Uterus (tissue), 4 donors: ENCODE data around the gene CDK15. TPM values are rescaled to one million over a fixed set of nuclear protein-coding genes. Genes with fewer than 3 reads are reported as not detected.

Experiments
- DNase-seq, 2 donors: peaks; one replicate each; pipeline ENCODE4 v3.0.0-alpha.2; 2019 to 2020
- H3K27ac ChIP-seq, 2 donors: fragments of 200-600 bp; sonication (generic); 1 replicate in 1 of 2; 2 replicates in 1 of 2; pipeline ENCODE4 v1.5.1; 2016 to 2018
- H3K27me3 ChIP-seq, 2 donors: fragments of 200-600 bp; sonication (generic); one replicate each; pipeline ENCODE4 v1.5.1; 2018 to 2019; ENCODE audit warnings: control low read depth in 1 of 2
- H3K36me3 ChIP-seq, 2 donors: fragments of 200-600 bp; sonication (generic); one replicate each; pipeline ENCODE4 v1.5.1; 2019; ENCODE audit warnings: control low read depth in 1 of 2
- H3K4me1 ChIP-seq, 2 donors: fragments of 200-600 bp; sonication (generic); one replicate each; pipeline ENCODE4 v1.5.1; 2018 to 2019; ENCODE audit warnings: control low read depth in 1 of 2
- H3K4me3 ChIP-seq, 2 donors: fragments of 200-600 bp; sonication (generic); 1 replicate in 1 of 2; 2 replicates in 1 of 2; pipeline ENCODE4 v1.5.1; 2018 to 2019; ENCODE audit warnings: mild to moderate bottlenecking in 1 of 2
- H3K9me3 ChIP-seq, 2 donors: fragments of 200-600 bp; sonication (generic); one replicate each; pipeline ENCODE4 v1.5.1; 2019; ENCODE audit warnings: control low read depth in 1 of 2
- POLR2A ChIP-seq, 2 donors: fragments of 450-650 bp; IDR thresholded peaks; one replicate each; pipeline ENCODE4 v1.6.1; 2016; ENCODE audit warnings: antibody characterized with exemption in 2 of 2, mild to moderate bottlenecking in 1 of 2, moderate library complexity in 1 of 2
- intact Hi-C: fragments of 100-400 bp; cut with DNase I; formaldehyde crosslinking; loops from one replicate; pipeline ENCODE4 v1.15.1; 2023; ENCODE audit warnings: low total_unique reads
- total RNA-seq, 4 donors: library from RNA; depleted of rRNA in 3 of 4; stranded (reverse); fragments of >200 nt in 3 of 4; gene quantifications; one replicate each; pipeline versions ENCODE4 v1.1.0 to v1.2.4, GENCODE V29; 2014 to 2023
- TF ChIP-seq, protein P1 (sequence below), 4 experiments: fragments of 200-600 bp in 2 of 4; fragments of 450-650 bp in 2 of 4; sonication (generic) in 2 of 4; IDR thresholded peaks; one replicate each; pipeline ENCODE4 v1.5.1; 2016 to 2019; ENCODE audit warnings: antibody characterized with exemption in 4 of 4, mild to moderate bottlenecking in 2 of 4, moderate library complexity in 1 of 4
- donor health status: DM: yes; HTN: yes; CAD: no.

Gene CDK15
- total RNA-seq, 4 donors from 2014 or later, result 0.55 to 6.9 (median 0.88) TPM; not detected in 1

DNA sequence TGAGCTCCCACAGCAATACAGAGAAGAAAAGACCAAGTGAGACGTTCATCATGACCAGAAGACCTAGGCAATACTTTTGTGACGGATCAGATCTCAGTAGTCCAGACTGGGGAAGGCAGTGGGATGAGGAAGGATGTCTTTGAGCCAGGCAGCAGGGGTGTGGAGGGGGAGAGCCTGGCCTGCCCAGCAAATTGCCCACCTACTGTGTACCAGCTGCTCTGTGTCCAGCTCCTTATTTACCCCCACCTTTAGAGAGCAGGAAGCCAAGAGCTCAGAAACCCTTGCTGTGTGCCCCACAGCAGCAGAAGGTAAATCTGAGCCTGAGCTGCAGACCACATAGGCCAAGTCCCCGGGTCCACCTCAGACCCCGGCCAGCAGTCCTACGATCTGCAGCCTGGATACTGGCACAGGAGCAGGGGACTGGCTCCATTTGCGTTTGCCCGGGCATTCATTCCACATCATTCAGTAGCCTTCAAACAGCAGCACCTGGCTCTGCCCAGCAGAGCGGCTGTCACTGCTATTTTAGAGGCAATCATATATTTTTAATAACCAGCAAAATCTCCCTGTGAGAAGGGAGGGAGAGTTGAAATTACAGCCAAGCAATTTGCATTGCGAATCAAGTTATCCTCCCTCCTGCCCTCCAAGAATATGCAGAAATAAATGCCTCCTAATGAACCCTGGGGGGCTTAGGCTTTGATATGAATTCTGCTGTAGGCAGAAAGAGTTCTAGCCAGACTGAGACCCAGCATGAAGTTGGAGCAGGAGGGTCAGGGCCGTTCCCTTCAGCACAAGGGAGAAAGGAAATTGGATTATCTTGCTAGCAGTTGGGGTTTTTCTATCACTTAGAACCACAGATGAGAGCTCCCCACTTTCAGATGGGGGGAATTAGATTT lies 117.3 kb downstream of the CDK15 start:
- no peak for DNase-seq
- Histone ChIP-seq H3K27ac (no peak overlapping the region), H3K27me3 (no peaks in the 10 kb centered on the region), H3K4me3 (no peak overlapping the region), H3K36me3 (no peaks in the 10 kb centered on the region), H3K9me3 (no peaks in the 10 kb centered on the region), H3K4me1 (no peaks in the 10 kb centered on the region)
- TF ChIP-seq, protein P1, sequence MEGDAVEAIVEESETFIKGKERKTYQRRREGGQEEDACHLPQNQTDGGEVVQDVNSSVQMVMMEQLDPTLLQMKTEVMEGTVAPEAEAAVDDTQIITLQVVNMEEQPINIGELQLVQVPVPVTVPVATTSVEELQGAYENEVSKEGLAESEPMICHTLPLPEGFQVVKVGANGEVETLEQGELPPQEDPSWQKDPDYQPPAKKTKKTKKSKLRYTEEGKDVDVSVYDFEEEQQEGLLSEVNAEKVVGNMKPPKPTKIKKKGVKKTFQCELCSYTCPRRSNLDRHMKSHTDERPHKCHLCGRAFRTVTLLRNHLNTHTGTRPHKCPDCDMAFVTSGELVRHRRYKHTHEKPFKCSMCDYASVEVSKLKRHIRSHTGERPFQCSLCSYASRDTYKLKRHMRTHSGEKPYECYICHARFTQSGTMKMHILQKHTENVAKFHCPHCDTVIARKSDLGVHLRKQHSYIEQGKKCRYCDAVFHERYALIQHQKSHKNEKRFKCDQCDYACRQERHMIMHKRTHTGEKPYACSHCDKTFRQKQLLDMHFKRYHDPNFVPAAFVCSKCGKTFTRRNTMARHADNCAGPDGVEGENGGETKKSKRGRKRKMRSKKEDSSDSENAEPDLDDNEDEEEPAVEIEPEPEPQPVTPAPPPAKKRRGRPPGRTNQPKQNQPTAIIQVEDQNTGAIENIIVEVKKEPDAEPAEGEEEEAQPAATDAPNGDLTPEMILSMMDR (IDR thresholded peaks at IDR 0.05), result no peak
- no peak for TF ChIP-seq POLR2A (IDR thresholded peaks at IDR 0.05)
- intact Hi-C loops, result no loop called here

DNA sequence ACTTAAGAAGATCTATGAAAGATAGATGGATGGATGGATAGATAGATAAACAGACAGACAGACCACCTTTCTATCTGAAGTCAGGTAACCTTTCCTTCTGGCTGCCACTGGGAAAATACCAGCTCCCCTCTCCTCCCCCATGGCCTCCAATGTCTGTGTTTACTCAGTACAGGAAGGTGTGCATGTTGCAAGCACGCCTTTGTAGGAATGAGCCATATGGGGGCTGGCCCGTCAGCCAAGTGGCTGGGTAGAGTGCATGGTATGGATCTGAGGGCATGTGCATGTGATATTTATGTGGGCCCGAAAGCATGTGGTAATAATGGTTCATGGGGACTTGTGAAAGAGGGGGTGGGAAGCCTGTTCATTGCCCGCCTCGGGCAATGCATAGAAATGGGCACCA lies 118.1 kb downstream of the CDK15 start:
- Histone ChIP-seq H3K9me3 (no peaks in the 10 kb centered on the region), H3K4me3 (no peak overlapping the region), H3K27me3 (no peaks in the 10 kb centered on the region), H3K36me3 (no peaks in the 10 kb centered on the region), H3K27ac (no peak overlapping the region), H3K4me1 (no peaks in the 10 kb centered on the region)
- no peak for TF ChIP-seq POLR2A (IDR thresholded peaks at IDR 0.05)
- TF ChIP-seq, protein P1 (IDR thresholded peaks at IDR 0.05), result no peak
- no peak for DNase-seq
- intact Hi-C loops, result no loop called here

DNA sequence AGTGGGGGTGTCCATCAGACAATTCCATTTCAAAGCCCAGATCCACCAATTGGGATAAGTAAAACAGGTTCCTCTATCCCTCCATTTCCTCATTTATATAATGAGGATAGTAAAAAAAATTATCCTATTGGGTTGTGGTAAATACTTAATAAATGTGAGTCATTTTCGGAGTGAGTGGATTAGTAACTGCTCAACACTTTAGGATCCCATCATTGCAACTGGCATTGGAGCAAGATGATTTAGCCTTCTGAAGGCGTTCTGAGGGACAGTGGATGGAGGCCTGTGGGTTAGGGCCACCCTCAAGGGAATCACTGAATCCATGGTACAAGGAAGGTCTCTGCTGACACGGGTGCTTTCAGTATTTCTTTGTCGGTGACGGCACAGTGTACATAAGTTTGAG lies 118.7 kb downstream of the CDK15 start:
- Histone ChIP-seq H3K27me3 (no peaks in the 10 kb centered on the region), H3K4me1 (no peaks in the 10 kb centered on the region), H3K4me3 (no peak overlapping the region), H3K9me3 (no peaks in the 10 kb centered on the region), H3K27ac (no peak overlapping the region), H3K36me3 (no peaks in the 10 kb centered on the region)
- intact Hi-C loops, result no loop called here
- DNase-seq, result no peak
- TF ChIP-seq POLR2A (IDR thresholded peaks at IDR 0.05), result no peak

DNA sequence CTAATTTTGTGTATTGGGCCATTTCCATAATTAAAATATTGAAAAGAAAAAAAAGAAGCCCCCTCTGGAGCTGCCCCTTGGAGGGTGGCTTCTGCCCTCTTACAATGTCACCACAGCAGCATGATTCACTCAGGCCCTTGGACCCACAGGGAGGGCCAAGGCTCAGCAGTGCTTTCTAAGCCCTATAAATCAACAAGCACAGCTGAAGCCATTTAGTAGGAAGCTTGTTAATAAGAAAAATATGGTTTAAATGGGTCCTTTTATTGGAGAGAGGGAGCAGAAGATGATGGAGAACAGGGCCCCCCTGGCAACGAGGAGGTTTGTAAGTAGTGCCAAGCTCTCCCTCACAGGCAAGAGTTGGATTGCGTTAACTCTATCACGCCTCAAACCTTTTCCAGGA lies 119.7 kb downstream of the CDK15 start:
- Histone ChIP-seq H3K4me1 (no peaks in the 10 kb centered on the region), H3K36me3 (no peaks in the 10 kb centered on the region), H3K9me3 (no peaks in the 10 kb centered on the region), H3K27ac (no peak overlapping the region), H3K27me3 (no peaks in the 10 kb centered on the region), H3K4me3 (no peak overlapping the region)
- TF ChIP-seq, protein P1 (IDR thresholded peaks at IDR 0.05), result no peak
- TF ChIP-seq POLR2A (IDR thresholded peaks at IDR 0.05), result no peak
- DNase-seq, result no peak
- intact Hi-C loops, result no loop called here

DNA sequence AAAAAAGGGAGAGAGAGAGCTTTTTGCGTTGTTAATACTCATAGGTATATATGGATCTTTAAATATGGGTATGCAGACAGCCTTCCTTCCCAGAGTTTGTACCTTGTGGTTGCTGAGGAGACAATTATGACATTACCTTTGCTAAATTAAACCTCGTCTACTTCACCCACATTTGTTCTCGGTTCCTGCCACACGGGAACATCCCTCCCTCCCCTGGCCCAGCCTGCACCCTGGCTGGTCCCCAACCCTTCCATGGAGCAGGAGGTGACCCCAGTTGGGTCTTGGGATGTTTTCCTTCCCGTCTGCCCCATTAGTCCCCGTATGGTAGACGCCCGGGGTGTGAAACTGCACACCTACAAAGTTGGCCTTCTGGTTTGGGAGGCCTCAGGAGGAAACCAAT lies 122.0 kb downstream of the CDK15 start:
- Histone ChIP-seq H3K4me1 (no peaks in the 10 kb centered on the region), H3K27ac (no peak overlapping the region), H3K9me3 (no peaks in the 10 kb centered on the region), H3K36me3 (no peaks in the 10 kb centered on the region), H3K4me3 (no peak overlapping the region), H3K27me3 (no peaks in the 10 kb centered on the region)
- intact Hi-C loops, result no loop called here
- TF ChIP-seq POLR2A (IDR thresholded peaks at IDR 0.05), result no peak
- TF ChIP-seq, protein P1 (IDR thresholded peaks at IDR 0.05), result no peak
- no peak for DNase-seq
